A549 (cell line): Measurements from ENCODE around the gene TBC1D22A.

Experiments
- BHLHE40 ChIP-seq: IDR thresholded peaks from 2 replicates; pipeline ENCODE4 v1.6.1; 2012; ENCODE audit warnings: low read depth, low read length, inconsistent platforms
- ESRRA ChIP-seq: fragments of 150-350 bp; IDR thresholded peaks from 2 replicates; pipeline ENCODE4 v1.6.1; 2014; ENCODE audit warnings: mild to moderate bottlenecking, low read length, borderline replicate concordance
- HOXB5 ChIP-seq: fragments of 250-450 bp; sonication (Bioruptor Pico); IDR thresholded peaks from 2 replicates; pipeline ENCODE4 v1.5.0; 2020; ENCODE audit warnings: mild to moderate bottlenecking, moderate library complexity
- MAFK ChIP-seq: fragments of 450-650 bp; IDR thresholded peaks from 2 replicates; pipeline ENCODE4 v1.6.1; 2014; ENCODE audit not compliant: partially characterized antibody
- POLR2AphosphoS2 ChIP-seq: conservative IDR thresholded peaks from 2 replicates; pipeline ENCODE4 v1.6.1; 2012; ENCODE audit warnings: low read length, improper control_type of control experiment, inconsistent platforms
- RAD21 ChIP-seq, 2 experiments: fragments of >200 bp in 1 of 2; sonication (Bioruptor Twin) in 1 of 2; formaldehyde crosslinking in 1 of 2; IDR thresholded peaks in 1 of 2; conservative IDR thresholded peaks in 1 of 2; 2 replicates in 1 of 2; 3 replicates in 1 of 2; pipeline ENCODE4 v1.6.1; 2012 to 2018; ENCODE audit warnings: inconsistent platforms in 1 of 2
- RCOR1 ChIP-seq: fragments of 150-350 bp; IDR thresholded peaks from 2 replicates; pipeline ENCODE4 v1.6.1; 2014; ENCODE audit warnings: antibody characterized with exemption, low read length, low read depth
- TF ChIP-seq, protein P1 (sequence below): fragments of >200 bp; sonication (Bioruptor Twin); formaldehyde crosslinking; IDR thresholded peaks from 3 replicates; pipeline ENCODE4 v1.5.1; 2016
- TF ChIP-seq, protein P2 (sequence below): fragments of >200 bp; sonication (Bioruptor Twin); formaldehyde crosslinking; IDR thresholded peaks from 2 replicates; pipeline ENCODE4 v1.6.1; 2016
- TF ChIP-seq, protein P3 (sequence below): fragments of 450-650 bp; IDR thresholded peaks from 2 replicates; pipeline ENCODE4 v1.6.1; 2014; ENCODE audit warnings: antibody characterized with exemption
- TF ChIP-seq, protein P4 (sequence below): fragments of 200-600 bp; sonication (generic); IDR thresholded peaks from 2 replicates; pipeline ENCODE4 v1.6.1; 2016; ENCODE audit warnings: antibody characterized with exemption, mild to moderate bottlenecking, moderate library complexity

DNA sequence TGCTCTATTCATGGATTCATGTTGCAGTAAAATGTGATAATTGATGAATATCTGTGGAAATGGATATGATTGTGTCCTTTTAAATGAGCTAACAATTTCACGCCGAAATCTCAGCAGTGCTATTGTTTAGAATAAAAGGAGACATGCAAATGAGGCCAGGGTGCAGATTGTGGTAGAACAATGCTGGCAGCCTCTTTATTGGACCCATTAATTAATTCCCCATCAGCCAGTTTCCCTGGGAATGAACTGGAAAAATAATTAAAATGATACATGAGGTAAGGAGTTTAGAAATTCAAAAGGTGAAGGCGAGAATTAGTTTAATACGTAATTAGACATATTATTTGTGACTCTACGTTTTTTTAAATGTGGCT is 306.2 kb downstream of the TBC1D22A start:
- no peak for TF ChIP-seq MAFK
- no peak for TF ChIP-seq BHLHE40
- TF ChIP-seq, protein P1, sequence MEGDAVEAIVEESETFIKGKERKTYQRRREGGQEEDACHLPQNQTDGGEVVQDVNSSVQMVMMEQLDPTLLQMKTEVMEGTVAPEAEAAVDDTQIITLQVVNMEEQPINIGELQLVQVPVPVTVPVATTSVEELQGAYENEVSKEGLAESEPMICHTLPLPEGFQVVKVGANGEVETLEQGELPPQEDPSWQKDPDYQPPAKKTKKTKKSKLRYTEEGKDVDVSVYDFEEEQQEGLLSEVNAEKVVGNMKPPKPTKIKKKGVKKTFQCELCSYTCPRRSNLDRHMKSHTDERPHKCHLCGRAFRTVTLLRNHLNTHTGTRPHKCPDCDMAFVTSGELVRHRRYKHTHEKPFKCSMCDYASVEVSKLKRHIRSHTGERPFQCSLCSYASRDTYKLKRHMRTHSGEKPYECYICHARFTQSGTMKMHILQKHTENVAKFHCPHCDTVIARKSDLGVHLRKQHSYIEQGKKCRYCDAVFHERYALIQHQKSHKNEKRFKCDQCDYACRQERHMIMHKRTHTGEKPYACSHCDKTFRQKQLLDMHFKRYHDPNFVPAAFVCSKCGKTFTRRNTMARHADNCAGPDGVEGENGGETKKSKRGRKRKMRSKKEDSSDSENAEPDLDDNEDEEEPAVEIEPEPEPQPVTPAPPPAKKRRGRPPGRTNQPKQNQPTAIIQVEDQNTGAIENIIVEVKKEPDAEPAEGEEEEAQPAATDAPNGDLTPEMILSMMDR: no peak
- TF ChIP-seq, protein P2, sequence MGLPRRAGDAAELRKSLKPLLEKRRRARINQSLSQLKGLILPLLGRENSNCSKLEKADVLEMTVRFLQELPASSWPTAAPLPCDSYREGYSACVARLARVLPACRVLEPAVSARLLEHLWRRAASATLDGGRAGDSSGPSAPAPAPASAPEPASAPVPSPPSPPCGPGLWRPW: no peak
- no peak for TF ChIP-seq RAD21 (conservative IDR thresholded peaks at IDR 0.05 in 1 of 2, IDR thresholded peaks at IDR 0.05 in 1 of 2)
- no peak for TF ChIP-seq POLR2AphosphoS2
- TF ChIP-seq ESRRA: no peak
- TF ChIP-seq, protein P3, sequence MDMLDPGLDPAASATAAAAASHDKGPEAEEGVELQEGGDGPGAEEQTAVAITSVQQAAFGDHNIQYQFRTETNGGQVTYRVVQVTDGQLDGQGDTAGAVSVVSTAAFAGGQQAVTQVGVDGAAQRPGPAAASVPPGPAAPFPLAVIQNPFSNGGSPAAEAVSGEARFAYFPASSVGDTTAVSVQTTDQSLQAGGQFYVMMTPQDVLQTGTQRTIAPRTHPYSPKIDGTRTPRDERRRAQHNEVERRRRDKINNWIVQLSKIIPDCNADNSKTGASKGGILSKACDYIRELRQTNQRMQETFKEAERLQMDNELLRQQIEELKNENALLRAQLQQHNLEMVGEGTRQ: no peak
- no peak for TF ChIP-seq HOXB5
- TF ChIP-seq RCOR1: no peak
- TF ChIP-seq, protein P4, sequence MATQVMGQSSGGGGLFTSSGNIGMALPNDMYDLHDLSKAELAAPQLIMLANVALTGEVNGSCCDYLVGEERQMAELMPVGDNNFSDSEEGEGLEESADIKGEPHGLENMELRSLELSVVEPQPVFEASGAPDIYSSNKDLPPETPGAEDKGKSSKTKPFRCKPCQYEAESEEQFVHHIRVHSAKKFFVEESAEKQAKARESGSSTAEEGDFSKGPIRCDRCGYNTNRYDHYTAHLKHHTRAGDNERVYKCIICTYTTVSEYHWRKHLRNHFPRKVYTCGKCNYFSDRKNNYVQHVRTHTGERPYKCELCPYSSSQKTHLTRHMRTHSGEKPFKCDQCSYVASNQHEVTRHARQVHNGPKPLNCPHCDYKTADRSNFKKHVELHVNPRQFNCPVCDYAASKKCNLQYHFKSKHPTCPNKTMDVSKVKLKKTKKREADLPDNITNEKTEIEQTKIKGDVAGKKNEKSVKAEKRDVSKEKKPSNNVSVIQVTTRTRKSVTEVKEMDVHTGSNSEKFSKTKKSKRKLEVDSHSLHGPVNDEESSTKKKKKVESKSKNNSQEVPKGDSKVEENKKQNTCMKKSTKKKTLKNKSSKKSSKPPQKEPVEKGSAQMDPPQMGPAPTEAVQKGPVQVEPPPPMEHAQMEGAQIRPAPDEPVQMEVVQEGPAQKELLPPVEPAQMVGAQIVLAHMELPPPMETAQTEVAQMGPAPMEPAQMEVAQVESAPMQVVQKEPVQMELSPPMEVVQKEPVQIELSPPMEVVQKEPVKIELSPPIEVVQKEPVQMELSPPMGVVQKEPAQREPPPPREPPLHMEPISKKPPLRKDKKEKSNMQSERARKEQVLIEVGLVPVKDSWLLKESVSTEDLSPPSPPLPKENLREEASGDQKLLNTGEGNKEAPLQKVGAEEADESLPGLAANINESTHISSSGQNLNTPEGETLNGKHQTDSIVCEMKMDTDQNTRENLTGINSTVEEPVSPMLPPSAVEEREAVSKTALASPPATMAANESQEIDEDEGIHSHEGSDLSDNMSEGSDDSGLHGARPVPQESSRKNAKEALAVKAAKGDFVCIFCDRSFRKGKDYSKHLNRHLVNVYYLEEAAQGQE: no peak
